Loucy (cell line): ENCODE data around the gene VTN.

Source experiments
- H2AFZ ChIP-seq: fragments of 200-600 bp; sonication (generic); 2 replicates; pipeline ENCODE4 v1.6.0; 2016; ENCODE audit warnings: antibody characterized with exemption, mild to moderate bottlenecking, low read length, moderate library complexity
- H3F3A ChIP-seq: fragments of 200-600 bp; 2 replicates; pipeline ENCODE4 v1.6.0; 2016; ENCODE audit warnings: antibody characterized with exemption, low read depth, mild to moderate bottlenecking
- H3K27me3 ChIP-seq: fragments of 200-600 bp; sonication (generic); 2 replicates; pipeline ENCODE4 v1.6.1; 2014; ENCODE audit warnings: low read length, mild to moderate bottlenecking; ENCODE audit not compliant: insufficient read depth, poor library complexity, severe bottlenecking
- H3K36me3 ChIP-seq: fragments of 200-600 bp; sonication (generic); 2 replicates; pipeline ENCODE4 v1.6.1; 2016; ENCODE audit warnings: low read length; ENCODE audit not compliant: insufficient read depth
- H3K4me1 ChIP-seq: fragments of 200-600 bp; sonication (generic); 2 replicates; pipeline ENCODE4 v1.5.1; 2014; ENCODE audit warnings: low read length, mild to moderate bottlenecking; ENCODE audit not compliant: insufficient read depth, poor library complexity, severe bottlenecking
- H3K4me2 ChIP-seq: fragments of 200-600 bp; sonication (generic); 2 replicates; pipeline ENCODE4 v1.6.0; 2014; ENCODE audit warnings: antibody characterized with exemption, low read length, low read depth, mild to moderate bottlenecking; ENCODE audit not compliant: poor library complexity, severe bottlenecking
- H3K4me3 ChIP-seq: fragments of 200-600 bp; sonication (generic); 2 replicates; pipeline ENCODE4 v1.5.1; 2014; ENCODE audit warnings: low read length, mild to moderate bottlenecking, mixed read lengths; ENCODE audit not compliant: poor library complexity, severe bottlenecking
- H3K79me2 ChIP-seq: fragments of 200-600 bp; sonication (generic); 2 replicates; pipeline ENCODE4 v1.6.1; 2014; ENCODE audit warnings: low read length; ENCODE audit not compliant: insufficient read depth
- H3K9ac ChIP-seq: fragments of 200-600 bp; sonication (generic); 2 replicates; pipeline ENCODE4 v1.6.0; 2014; ENCODE audit warnings: mild to moderate bottlenecking, low read depth, low read length, moderate library complexity; ENCODE audit not compliant: poor library complexity, severe bottlenecking
- H3K9me2 ChIP-seq: fragments of 200-600 bp; sonication (generic); replicated peaks from 2 replicates; pipeline ENCODE4 v1.6.1; 2016; ENCODE audit warnings: low read depth, low read length, mixed read lengths
- H3K9me3 ChIP-seq: fragments of 200-600 bp; sonication (generic); 2 replicates; pipeline ENCODE4 v1.6.1; 2014; ENCODE audit warnings: mild to moderate bottlenecking, antibody characterized with exemption, low read length, low read depth; ENCODE audit not compliant: insufficient read depth
- H4K20me1 ChIP-seq: fragments of 200-600 bp; sonication (generic); 2 replicates; pipeline ENCODE4 v1.6.0; 2014; ENCODE audit warnings: antibody characterized with exemption, low read length, mild to moderate bottlenecking; ENCODE audit not compliant: insufficient read depth, poor library complexity, severe bottlenecking
- CTCF ChIP-seq: fragments of 200-600 bp; sonication (generic); conservative IDR thresholded peaks from 2 replicates; pipeline ENCODE4 v1.5.1; 2014; ENCODE audit warnings: mild to moderate bottlenecking, antibody characterized with exemption, low read length
- EZH2phosphoT487 ChIP-seq: fragments of 200-600 bp; IDR thresholded peaks from 2 replicates; pipeline ENCODE4 v1.6.1; 2018; ENCODE audit warnings: antibody characterized with exemption, mild to moderate bottlenecking, moderate library complexity, borderline replicate concordance

Gene VTN

DNA sequence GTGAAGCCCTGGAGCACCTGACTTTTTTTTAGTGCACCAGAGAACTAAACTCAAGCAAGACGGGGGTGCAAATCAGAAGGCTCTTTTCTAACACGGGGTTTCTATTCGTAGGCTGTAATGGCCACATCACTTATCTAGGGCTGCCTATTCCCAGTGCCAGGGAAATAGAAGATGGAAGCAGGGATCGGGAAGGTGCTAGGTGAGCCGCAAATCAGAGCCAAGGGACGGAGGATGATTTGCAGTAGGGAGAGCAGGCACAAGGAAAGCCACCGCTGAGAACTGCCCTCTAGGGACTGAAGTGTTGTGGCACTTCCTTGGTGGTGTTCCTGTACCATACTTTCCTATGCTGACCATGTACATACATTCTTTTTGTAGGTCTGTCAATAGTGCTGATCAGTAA, 43.7 kb upstream of the VTN start:
- Histone ChIP-seq H3K4me1 (no peaks in the 10 kb centered on the region), H3K9me3 (no peaks in the 10 kb centered on the region), H3K4me3 (no peak overlapping the region), H3K36me3 (no peaks in the 10 kb centered on the region), H3K9me2 (no peaks in the 10 kb centered on the region), H3K79me2 (no peaks in the 10 kb centered on the region), H3F3A (no peaks in the 10 kb centered on the region), H3K9ac (no peak overlapping the region), H4K20me1 (no peaks in the 10 kb centered on the region), H2AFZ (no peak overlapping the region), H3K27me3 (no peaks in the 10 kb centered on the region), H3K4me2 (no peak overlapping the region)
- TF ChIP-seq EZH2phosphoT487: no peak
- TF ChIP-seq CTCF: no peak

DNA sequence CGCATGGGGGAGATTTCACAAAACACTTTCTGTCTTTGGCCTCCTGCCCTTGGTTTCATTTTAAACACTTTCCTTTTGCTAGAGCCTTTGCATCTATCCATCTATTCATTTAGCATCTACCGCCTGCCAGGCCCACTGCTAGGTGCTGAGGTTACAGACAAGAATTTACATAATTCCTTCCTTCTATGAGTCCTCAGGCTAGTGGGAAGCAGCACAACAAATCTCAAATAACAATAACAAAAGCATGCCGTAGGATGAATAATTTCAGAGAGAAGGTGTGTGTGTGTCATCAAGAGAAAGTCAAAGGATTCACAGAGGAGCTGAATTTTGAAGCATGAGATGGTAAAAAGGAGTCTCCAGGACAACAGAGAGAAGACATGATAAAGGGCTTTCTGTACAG, 42.0 kb upstream of the VTN start:
- Histone ChIP-seq H3K9ac (no peak overlapping the region), H3K9me2 (no peaks in the 10 kb centered on the region), H2AFZ (no peak overlapping the region), H3K9me3 (no peaks in the 10 kb centered on the region), H3K79me2 (no peaks in the 10 kb centered on the region), H3F3A (no peaks in the 10 kb centered on the region), H4K20me1 (no peaks in the 10 kb centered on the region), H3K27me3 (no peaks in the 10 kb centered on the region), H3K36me3 (no peaks in the 10 kb centered on the region), H3K4me2 (no peak overlapping the region), H3K4me3 (no peak overlapping the region), H3K4me1 (no peaks in the 10 kb centered on the region)
- TF ChIP-seq CTCF (no peak), EZH2phosphoT487 (no peak)

DNA sequence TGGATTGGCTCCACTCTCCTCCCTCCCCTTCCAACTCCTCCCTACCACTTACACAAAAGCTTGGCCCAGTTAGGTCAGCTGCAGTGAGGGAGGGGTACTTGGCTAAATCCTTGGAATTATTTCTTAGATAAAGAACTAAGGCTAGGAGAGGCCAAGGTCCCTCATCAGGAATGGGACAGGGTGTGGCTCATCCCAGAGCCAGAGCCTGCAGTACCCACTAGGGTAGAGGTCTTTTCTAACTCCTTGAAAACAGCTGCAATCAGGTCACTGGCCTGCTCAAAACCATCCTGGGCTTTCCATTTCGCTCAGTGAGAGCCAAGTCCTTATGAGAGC, 37.8 kb upstream of the VTN start:
- no peak overlapping the region for H3K9ac ChIP-seq
- no peaks in the 10 kb centered on the region for H3K9me2 ChIP-seq
- no peak overlapping the region for H2AFZ ChIP-seq
- H3K4me3 ChIP-seq: no peak overlapping the region
- H3K4me2 ChIP-seq: no peak overlapping the region
- no peaks in the 10 kb centered on the region for H3K9me3 ChIP-seq
- no peaks in the 10 kb centered on the region for H4K20me1 ChIP-seq
- TF ChIP-seq EZH2phosphoT487 (no peak), CTCF (no peak)
- H3K36me3 ChIP-seq: no peaks in the 10 kb centered on the region
- no peaks in the 10 kb centered on the region for H3K27me3 ChIP-seq
- H3K4me1 ChIP-seq: no peaks in the 10 kb centered on the region
- no peaks in the 10 kb centered on the region for H3K79me2 ChIP-seq
- H3F3A ChIP-seq: no peaks in the 10 kb centered on the region
